ENCODE measurements around the gene SLC25A21. TPM values are rescaled to one million over a fixed set of nuclear protein-coding genes. Genes with fewer than 3 reads are reported as not detected.

SLC25A21 gene
- total and polyA plus RNA-seq, 2 experiments from 2014 or later: 10.6 to 12.1 TPM

GRCh38 chr14:37170237-37170636, 2.2 kb downstream of the SLC25A21 start (continued):
- no peak for TF ChIP-seq POLR2AphosphoS5 (IDR thresholded peaks at IDR 0.05; ENCODE audit: low read depth)
- TF ChIP-seq, protein P1, sequence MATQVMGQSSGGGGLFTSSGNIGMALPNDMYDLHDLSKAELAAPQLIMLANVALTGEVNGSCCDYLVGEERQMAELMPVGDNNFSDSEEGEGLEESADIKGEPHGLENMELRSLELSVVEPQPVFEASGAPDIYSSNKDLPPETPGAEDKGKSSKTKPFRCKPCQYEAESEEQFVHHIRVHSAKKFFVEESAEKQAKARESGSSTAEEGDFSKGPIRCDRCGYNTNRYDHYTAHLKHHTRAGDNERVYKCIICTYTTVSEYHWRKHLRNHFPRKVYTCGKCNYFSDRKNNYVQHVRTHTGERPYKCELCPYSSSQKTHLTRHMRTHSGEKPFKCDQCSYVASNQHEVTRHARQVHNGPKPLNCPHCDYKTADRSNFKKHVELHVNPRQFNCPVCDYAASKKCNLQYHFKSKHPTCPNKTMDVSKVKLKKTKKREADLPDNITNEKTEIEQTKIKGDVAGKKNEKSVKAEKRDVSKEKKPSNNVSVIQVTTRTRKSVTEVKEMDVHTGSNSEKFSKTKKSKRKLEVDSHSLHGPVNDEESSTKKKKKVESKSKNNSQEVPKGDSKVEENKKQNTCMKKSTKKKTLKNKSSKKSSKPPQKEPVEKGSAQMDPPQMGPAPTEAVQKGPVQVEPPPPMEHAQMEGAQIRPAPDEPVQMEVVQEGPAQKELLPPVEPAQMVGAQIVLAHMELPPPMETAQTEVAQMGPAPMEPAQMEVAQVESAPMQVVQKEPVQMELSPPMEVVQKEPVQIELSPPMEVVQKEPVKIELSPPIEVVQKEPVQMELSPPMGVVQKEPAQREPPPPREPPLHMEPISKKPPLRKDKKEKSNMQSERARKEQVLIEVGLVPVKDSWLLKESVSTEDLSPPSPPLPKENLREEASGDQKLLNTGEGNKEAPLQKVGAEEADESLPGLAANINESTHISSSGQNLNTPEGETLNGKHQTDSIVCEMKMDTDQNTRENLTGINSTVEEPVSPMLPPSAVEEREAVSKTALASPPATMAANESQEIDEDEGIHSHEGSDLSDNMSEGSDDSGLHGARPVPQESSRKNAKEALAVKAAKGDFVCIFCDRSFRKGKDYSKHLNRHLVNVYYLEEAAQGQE (IDR thresholded peaks at IDR 0.05; ENCODE audit: unreplicated experiment): no peak
- TF ChIP-seq STAT1 (IDR thresholded peaks at IDR 0.05; ENCODE audit: unreplicated experiment): no peak
- TF ChIP-seq JUNB (IDR thresholded peaks at IDR 0.05; ENCODE audit: unreplicated experiment): no peak

DNA sequence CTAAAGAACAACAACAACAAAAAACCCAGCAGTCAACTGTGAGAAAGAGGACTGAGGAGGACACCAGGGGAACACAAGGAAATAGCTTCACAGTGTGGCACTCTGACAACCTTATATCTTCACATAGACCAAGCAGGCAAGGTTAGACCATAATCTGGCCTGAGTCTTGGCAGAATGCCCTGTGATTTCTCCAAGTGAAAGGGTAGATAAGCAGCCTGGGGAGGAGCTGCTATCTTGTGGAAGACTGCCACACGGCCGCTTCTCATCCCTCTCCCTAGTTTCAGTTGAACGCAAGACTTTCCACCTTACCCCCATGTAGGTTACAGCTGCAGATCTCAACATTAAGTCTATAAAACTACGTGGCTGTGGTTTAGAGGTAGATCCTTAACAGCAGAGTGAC, 3.7 kb downstream of the SLC25A21 start:
- H3K27ac Mint-ChIP-seq: peak overlapping the region; percentile 92
- Histone ChIP-seq H3K27me3 (ENCODE audit: insufficient read depth) (no peaks in the 10 kb centered on the region), H3K4me2 (peak overlapping the region; percentile 25), H3K79me2 (replicated peaks; ENCODE audit: insufficient read depth) (no peaks in the 10 kb centered on the region; the same call in 1 of the 2 replicates), H4K20me1 (replicated peaks; ENCODE audit: insufficient read depth) (no peaks in the 10 kb centered on the region), H2AFZ (no peak overlapping the region), H3K36me3 (ENCODE audit: insufficient read depth) (no peaks in the 10 kb centered on the region), H3K27ac (ENCODE audit: low read depth) (peak overlapping the region; percentile 93), H3F3A (replicated peaks; ENCODE audit: low read depth) (peaks cover 4% of the 10 kb centered on the region; the same call in 1 of the 2 replicates), H3K4me1 (ENCODE audit: insufficient read depth) (peaks cover 36% of the 10 kb centered on the region), H3K9me2 (ENCODE audit: insufficient read depth) (no peaks in the 10 kb centered on the region), H3K4me3 (no peak overlapping the region)
- H3K27me3 Mint-ChIP-seq (ENCODE audit: insufficient read depth, low read depth, poor library complexity): peaks cover 10% of the 10 kb centered on the region
- DNase-seq (ENCODE audit: low spot score) (no peak), ATAC-seq (no peak)
- TF ChIP-seq, protein P1 (IDR thresholded peaks at IDR 0.05; ENCODE audit: unreplicated experiment): no peak
- TF ChIP-seq ZNF114 (CRISPR knock-in tag; IDR thresholded peaks at IDR 0.05) (no peak), STAT1 (IDR thresholded peaks at IDR 0.05; ENCODE audit: unreplicated experiment) (no peak), CREB1 (CRISPR knock-in tag; IDR thresholded peaks at IDR 0.05; ENCODE audit: low read depth) (no peak), ZNF331 (CRISPR knock-in tag; IDR thresholded peaks at IDR 0.05; ENCODE audit: low read depth) (no peak), POLR2AphosphoS5 (IDR thresholded peaks at IDR 0.05; ENCODE audit: low read depth) (no peak), JUNB (IDR thresholded peaks at IDR 0.05; ENCODE audit: unreplicated experiment) (no peak), NANOG (IDR thresholded peaks at IDR 0.05; ENCODE audit: borderline replicate concordance) (no peak), EZH2 (IDR thresholded peaks at IDR 0.05; ENCODE audit: low read depth, unreplicated experiment) (no peak)
- TF ChIP-seq, protein P2, sequence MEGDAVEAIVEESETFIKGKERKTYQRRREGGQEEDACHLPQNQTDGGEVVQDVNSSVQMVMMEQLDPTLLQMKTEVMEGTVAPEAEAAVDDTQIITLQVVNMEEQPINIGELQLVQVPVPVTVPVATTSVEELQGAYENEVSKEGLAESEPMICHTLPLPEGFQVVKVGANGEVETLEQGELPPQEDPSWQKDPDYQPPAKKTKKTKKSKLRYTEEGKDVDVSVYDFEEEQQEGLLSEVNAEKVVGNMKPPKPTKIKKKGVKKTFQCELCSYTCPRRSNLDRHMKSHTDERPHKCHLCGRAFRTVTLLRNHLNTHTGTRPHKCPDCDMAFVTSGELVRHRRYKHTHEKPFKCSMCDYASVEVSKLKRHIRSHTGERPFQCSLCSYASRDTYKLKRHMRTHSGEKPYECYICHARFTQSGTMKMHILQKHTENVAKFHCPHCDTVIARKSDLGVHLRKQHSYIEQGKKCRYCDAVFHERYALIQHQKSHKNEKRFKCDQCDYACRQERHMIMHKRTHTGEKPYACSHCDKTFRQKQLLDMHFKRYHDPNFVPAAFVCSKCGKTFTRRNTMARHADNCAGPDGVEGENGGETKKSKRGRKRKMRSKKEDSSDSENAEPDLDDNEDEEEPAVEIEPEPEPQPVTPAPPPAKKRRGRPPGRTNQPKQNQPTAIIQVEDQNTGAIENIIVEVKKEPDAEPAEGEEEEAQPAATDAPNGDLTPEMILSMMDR (conservative IDR thresholded peaks at IDR 0.05; ENCODE audit: low read depth in 2 of 2): no peak
- TF ChIP-seq, protein P3, sequence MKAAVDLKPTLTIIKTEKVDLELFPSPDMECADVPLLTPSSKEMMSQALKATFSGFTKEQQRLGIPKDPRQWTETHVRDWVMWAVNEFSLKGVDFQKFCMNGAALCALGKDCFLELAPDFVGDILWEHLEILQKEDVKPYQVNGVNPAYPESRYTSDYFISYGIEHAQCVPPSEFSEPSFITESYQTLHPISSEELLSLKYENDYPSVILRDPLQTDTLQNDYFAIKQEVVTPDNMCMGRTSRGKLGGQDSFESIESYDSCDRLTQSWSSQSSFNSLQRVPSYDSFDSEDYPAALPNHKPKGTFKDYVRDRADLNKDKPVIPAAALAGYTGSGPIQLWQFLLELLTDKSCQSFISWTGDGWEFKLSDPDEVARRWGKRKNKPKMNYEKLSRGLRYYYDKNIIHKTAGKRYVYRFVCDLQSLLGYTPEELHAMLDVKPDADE (IDR thresholded peaks at IDR 0.05): no peak
- H3K4me1 Mint-ChIP-seq: peaks cover 48% of the 10 kb centered on the region
- no peaks in the 10 kb centered on the region; the same call in 2 of the 3 replicates for H3K9me3 Mint-ChIP-seq
- peaks cover 4% of the 10 kb centered on the region; the same call in 2 of the 3 replicates for H3K36me3 Mint-ChIP-seq (ENCODE audit: low read depth)
- no peak overlapping the region; the same call in 2 of the 3 replicates for H3K4me3 Mint-ChIP-seq

Measured in GM23338 (cell line).